Inflammatory macrophage (primary cell): Measurements from ENCODE around the gene ARL10.

Experiments used
- DNase-seq, 2 donors: peaks; one replicate each; pipeline ENCODE4 v3.0.0-alpha.2; 2020 to 2022

ARL10 gene

GRCh38 chr5:176413255-176413565 is 47.9 kb downstream of the ARL10 start:
- DNase-seq, result no peak

- DNase-seq, result no peak
Observed at GRCh38 chr5:176413709-176414191, 48.5 kb downstream of the ARL10 start.

GRCh38 chr5:176414704-176415103 is 49.4 kb downstream of the ARL10 start:
- no peak for DNase-seq

- peak in 1 of 2 donors; percentile 6 for DNase-seq
Observed at GRCh38 chr5:176415240-176415951, 50.1 kb downstream of the ARL10 start.

- peak; percentile 90 to 93 for DNase-seq
Observed at GRCh38 chr5:176415952-176416924, 51.0 kb downstream of the ARL10 start, which contains the start of gene CLTB. Gene CLTB, minus strand, starts transcription at chr5:176416539. Its CDS starts 176 bp downstream, at chr5:176416363.

- DNase-seq, result no peak
Observed at GRCh38 chr5:176416965-176417364, 51.7 kb downstream of the ARL10 start.

- no peak for DNase-seq
Observed at GRCh38 chr5:176418251-176418650, 53.0 kb downstream of the ARL10 start.

GRCh38 chr5:176420086-176420485 is 54.8 kb downstream of the ARL10 start:
- DNase-seq, result no peak

GRCh38 chr5:176420972-176421544 is 55.8 kb downstream of the ARL10 start:
- peak in 1 of 2 donors; percentile 5 for DNase-seq

- DNase-seq, result no peak
Observed at GRCh38 chr5:176424181-176424580, 58.9 kb downstream of the ARL10 start.

- no peak for DNase-seq
Observed at GRCh38 chr5:176425138-176425537, 59.9 kb downstream of the ARL10 start.

- no peak for DNase-seq
Observed at GRCh38 chr5:176425791-176426190, 60.5 kb downstream of the ARL10 start.

- DNase-seq, result no peak
Observed at GRCh38 chr5:176426876-176427275, 61.6 kb downstream of the ARL10 start.

GRCh38 chr5:176427971-176428370 is 62.7 kb downstream of the ARL10 start:
- no peak for DNase-seq

- no peak for DNase-seq
Observed at GRCh38 chr5:176429972-176430371, 64.7 kb downstream of the ARL10 start.
